ENCODE results near the gene CRYBB3.

Gene CRYBB3

DNA sequence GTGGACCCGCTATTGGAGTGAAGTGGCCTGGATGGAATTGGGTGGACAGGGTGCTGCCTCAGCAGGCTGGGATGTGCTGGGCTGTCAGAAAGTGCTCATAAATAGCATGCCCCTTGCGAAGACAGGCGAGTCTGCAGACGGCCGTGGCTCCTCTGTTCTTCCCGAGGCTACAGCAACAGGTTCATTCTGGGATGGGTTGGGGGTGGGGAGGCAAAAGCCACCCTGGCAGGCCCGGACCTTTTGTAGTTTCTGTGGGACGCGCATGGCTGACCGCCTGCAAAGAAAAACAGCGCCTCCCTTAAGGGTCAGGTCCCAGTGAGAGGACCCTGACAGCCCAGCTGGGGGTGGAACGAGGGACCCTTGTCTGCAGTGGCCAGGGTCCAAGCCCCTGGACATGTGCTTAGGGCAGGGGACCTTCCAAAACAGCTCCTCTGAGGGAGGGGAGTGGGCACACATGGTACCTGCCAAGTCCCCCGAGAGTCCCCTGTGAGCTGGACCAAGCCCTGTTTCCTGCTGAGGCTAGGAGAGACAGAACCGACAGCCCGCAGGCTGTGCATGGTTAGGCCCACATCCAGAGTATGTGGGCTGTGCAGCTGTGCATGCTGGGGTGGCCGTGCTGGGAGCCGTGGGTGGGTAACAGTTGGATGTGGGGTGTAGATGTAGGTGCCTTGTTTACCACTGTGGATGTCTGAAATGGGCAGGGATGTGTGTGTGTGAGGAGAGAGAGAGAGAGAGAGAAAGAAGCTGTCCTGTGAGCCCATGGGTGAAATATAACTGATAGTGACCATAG lies at the start of gene CRYBB3:
Gene CRYBB3, plus strand, starts transcription at position 128 of the 790 bp plus-strand sequence. CDS start 1,539 bp downstream, outside the sequence.
- no peak for DNase-seq

DNA sequence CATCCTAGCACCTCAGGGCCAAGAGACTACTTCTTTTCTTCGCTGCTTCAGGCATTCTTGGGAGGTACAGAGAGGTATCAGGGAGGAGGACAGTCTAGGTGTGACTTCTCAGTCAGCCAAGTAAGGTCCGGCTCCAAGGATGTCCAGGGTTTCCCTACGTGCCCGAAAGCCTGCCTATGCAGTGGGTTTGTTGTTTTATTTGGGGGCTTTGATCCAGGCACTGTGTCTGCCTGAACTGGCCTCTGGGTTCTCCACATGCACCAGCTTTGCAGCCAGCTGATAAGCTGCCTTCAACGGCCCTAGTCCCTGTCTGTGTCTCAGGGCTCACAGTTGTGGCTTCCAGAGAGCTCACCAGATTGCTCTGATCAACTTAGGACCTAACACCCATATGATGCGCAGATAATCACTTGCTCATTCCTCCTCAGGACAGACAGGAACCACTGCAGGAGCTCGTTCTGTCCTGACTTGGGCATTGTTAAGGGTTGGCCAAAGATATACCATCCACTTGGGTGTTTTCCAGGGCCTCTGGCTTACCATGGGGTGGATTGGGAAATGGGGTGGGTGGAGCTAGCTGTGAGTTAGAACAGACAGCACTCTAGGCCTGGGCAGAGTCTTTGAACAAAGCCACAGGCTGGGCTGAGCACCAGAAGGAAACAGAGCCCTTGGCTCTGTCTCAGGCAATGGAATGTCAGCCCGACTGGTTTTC lies 45.5 kb upstream of the CRYBB3 start:
- no peak for DNase-seq

DNA sequence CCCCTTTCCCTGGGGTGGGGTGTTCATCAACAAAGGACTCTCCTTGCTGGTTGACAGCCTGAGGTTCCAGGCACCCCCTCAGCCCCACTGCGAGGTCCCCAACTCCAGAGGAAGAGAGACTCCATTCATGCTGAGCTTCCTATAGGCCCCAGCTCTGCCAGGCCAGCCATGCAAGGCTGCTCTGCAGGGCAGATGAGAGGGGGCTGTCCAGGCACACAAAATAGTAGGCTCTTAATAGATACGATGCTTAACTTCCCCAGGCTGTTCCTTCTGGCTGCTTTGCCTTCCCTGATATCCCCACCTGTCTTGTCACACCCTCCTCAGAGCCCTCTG lies 45.0 kb upstream of the CRYBB3 start:
- DNase-seq: no peak

DNA sequence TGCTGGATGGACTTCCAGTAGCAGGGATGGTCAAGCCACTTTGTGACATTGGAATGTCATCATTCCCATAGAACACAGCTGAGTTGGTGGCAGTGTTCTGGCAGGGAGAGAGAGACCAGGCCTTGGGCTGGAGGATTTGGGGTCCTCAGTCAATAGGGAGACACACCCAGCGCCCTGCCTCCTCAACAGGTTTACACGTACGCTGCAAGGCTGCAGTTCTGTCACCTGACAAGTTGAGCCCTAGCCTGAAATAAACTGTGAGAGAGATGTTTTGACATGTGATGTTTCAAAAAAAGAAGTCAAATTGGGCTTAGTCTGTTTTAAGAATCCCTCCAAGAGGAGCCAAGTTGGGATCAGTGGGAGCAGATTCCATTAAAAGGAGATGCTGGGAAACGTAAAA lies 42.9 kb upstream of the CRYBB3 start:
- no peak for DNase-seq

DNA sequence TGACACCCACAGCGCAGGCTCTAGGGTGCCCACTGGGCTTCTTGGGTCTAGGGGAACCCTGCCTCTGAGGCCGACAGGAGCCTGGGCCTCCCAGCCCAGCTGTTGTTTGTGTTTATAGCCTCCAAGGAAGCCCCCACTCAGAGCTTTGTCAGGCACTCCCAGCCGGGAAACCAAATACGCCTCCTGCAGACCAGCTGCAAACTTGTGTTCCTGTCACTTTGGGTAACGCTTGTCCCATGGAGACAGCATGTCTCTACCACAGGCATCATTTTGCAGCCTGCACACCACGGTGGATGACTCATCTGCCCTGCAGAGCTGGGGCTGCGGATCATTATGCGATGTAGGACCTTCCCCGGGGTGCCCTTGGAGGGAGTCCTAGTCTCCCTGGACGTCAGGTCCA lies 40.6 kb upstream of the CRYBB3 start:
- no peak for DNase-seq

DNA sequence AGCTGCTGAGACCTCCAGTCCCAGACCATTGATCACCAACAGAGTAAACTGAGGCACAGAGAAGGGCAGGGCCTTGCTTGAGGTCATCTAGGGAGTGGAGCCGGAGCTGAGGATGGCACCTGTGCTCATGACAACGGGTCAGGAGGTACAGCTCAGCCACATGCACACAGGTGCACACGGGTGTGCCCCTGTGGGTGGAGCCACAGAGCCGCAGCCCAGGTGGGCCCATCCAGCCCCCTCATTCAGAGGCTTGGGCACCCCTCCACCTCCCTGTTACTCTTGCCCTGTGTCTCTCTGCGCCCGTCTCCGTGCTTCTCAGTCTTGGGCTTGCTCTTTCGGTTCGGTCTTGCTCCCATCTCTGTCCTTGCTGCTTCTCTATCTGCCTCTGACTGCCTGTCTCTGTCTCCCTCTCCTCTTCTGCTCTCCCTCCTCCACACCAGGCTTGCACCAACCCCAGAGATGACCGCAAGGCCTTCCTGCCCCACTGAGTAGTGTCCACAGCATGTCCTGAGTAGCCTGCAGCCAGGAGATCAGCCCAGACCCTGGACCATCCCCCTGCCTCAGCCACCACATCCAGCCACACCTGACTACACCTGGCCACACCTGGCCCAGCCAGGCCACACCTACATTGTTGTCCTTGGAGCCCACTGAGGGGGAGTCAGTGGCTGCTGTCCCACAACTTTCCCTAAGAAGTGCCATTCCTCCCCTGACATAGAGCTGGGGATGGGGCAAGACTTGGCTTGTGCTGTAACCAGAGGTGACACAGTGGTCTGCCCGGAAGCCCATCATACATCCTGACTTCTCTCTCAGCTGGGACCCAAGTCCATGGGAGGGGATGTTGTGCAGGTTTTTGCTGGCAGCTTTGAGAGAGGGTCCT lies 39.3 kb upstream of the CRYBB3 start:
- no peak for DNase-seq

DNA sequence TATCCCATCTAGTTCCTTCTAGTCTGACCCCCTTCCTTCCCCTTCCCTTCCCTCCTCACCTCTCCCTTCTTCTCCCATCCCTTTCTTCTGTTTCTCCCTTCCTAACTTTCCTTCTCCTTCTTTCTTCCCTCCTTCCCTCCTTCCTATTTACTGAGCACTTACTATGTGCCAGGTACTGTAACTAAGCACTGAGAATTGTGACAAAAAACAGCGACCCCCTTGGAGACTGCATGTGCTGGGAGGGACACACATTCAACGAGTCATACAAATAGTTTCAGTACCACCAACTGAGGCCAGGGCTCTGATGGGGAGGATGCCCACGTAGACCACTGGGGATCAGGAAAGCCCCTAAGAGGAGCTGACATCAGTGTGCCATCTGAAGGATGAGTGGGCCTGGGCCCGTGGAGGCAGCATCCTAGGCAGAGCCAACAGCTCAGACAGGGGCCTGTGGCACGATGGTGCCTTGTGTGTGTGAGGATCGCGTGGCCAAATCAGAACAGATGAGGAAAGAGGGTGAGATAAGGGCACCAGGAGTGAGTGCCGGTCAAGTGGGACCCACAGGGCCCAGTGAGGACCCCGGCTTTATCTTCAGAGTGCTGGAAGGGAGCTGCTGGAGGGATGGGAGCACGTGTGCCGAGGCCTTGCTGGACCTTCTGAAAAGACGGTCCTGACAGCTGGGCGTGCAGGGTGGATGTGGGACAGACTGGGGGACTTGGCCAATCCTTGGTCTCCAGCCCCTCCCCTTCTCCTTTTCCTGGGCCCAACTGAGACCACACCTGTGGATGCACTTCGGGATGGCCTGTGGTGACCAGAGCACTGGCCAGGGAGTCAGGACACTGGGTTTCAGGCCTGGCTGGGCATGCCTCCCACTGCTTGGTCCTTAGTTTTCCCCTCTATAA lies 38.4 kb upstream of the CRYBB3 start:
- DNase-seq: peak; percentile 25 to 29

DNA sequence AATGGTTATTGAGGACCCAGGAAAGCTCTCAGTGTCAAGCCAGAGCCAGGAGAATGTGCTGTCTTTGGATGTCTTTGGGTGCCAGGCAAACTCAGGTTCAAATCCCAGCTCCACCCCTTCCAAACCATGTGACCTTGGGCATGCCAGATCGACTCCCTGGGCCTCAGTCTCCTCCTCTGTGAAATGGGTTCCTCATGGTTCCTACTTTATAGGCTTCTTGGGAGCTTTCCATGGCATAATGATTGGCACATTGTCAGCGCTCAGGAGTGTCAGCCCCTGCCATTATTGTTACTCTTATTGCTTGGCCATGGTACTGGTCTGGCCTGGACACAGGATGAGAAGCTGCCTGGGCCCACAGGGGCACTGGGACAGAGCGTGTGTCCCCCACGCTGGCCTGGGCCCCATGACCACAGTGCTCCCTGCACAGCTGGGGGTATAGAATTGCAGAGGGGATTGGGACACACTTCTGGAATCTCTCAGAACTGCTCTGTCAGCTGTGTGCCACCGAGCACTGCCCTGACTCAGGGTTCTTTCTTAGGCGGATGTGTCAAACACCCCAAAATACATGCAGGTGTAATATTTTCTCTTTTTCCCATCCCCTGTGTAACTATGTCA lies 37.6 kb upstream of the CRYBB3 start:
- no peak for DNase-seq

DNA sequence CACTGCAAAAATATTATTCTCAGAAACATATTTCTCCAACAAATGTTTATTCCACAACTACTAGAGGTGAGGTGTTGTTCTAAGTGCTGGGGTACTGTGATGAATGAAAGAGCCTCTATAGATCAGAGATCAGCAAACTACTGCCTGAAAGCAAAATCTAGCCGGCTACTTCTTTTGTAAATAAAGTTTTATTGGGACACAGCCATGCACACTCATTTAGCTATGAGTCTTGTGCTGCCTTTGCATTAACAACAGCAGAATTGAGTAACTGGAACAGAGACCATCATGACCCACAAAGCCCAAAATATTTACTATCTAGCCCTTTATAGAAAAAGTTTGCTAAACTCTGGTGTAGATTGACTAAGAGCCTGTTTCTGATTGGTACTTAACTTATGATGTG lies 37.1 kb upstream of the CRYBB3 start:
- no peak for DNase-seq

DNA sequence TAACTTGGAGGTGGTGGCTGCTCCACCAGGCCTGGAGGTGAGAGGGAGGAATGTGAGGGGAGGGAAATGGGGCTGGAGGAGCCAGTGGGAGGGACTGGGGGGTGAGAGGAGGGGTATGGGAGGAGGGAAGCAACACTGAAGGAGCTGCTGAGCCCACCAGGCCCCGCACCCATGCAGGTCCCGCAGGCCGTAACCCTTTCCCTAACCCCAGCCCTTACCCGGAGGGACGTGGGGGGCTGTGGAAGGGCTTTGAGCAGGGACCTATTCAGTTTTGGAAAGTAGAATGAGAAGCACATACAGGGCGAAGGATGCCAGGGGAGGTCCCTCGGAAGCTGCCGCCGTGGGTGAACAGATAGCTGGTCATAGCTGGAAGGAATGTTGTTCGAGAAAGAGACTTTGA lies 33.9 kb upstream of the CRYBB3 start:
- DNase-seq: no peak

DNA sequence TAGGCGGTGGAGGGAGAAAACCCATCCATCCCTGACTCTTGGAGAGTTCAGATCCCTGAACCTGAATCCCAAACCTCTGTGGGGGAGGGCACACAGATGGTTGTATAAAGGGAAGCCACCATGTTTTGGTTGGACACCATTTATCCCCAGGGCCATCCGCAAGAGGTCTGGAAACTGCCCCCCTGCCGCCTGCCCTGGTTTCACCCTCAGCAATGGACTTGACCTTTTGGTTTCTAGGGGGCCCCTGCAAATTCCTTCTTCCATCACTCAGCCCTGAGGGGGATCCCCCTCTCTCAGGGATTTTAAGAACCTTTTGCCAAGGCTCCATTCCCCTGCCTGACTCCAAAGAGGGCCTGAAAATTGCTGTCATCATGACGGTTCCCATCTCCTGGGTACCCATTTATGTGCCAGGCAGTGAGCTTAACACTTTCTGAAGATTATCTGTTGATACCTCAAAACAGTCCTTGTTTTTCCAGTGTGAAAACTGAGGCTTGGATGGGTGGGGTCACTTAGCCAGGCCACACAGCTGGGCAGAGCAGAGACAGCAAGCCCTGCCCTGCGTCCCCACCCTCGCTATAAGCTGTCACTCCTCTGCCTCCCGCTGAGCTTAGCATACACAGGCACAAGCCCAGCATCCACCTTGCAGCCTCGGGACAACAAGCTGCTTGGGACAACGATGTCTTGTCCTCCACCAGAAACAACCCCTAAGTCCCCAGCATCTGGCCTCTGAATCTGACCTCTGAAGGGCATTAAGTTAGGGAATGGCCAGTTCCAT lies 33.2 kb upstream of the CRYBB3 start:
- DNase-seq: no peak

DNA sequence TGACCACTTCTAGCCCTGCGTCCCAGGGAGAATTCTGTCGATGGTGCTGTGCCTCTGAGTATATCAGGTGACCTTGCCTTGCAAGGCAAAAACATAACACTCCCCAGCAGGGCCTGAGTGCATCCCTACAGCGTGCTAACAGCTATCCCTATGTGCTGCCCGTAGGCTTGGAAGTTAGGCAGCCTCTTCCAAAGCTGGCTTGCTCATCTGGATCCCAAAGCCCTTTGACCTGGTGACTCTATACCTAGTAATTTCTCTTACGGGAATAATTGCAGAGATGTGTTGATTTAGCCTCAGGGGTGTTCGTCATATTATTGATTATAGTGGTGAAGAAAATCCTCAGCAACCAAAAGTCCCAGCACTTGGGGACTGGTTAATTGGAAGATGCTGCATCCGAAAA lies 32.6 kb upstream of the CRYBB3 start:
- no peak for DNase-seq

DNA sequence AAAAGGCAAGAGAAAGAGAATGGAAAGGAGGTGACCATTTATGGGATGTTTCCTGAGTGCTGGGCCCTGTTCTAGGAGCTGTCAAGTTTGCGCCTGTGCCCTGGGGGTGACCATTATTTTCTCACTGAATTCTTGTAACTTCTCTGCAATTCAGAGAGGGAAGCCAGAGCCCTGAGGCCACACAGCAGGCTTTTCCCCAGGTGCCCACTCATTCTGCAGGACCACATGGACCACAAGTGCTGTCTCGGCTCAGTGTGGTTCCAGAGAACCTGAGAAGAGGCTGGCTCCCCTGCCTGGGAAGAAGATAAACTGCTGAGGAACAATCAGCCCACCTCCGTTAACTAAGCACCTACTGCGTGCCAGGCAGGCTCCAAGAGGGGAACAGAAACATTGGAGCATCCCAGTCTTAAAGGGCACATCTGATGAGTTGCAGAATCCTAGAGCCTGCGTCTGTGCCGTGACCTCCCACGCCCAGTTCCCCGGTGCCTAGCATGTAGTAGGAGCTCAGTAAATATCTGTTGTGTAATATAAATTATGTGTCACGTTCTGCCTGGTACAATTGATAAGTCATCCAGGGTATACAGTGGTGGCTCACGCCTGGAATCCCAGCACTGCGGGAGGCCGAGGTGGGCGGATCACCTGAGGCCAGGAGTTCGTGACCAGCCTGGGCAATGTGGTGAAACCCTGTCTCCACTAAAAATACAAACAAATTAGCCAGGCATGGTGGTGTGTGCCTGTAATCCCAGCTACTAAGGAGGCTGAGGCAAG lies 31.6 kb upstream of the CRYBB3 start:
- DNase-seq: no peak

DNA sequence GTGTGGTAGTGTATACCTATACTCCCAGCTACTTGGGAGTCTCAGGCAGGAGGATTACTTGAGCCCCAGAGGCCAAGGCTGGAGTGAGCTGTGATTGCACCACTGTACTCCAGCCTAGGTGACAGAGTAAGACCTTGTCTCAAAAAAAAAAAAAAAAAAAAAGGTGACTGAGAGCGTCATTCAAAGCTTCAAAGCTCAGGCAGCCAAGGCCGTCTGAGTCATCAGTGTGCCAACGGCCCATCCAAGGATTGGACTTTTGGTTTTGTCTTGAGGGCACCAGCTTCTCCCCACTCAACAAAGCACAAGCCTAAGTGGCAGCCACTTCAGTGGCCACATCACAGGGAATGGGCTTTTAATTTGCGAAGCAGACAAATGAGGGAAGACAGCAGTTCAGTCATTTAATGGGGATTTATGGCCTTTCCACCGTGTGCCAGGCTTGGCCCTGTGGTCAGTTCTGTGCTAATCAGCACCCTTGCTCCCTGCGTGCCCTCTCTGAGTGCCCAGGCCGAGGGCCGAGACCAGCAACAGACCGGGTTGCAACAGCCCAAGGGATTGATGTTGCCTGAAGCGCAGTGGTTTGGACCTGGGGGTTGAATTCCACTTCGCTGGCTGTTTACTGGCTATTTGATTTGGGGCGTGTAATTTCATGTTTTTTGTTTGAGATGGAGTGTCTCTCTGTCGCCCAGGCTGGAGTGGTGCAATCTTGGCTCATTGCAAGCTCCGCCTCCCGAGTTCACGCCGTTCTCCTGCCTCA lies 30.2 kb upstream of the CRYBB3 start:
- DNase-seq: no peak

DNA sequence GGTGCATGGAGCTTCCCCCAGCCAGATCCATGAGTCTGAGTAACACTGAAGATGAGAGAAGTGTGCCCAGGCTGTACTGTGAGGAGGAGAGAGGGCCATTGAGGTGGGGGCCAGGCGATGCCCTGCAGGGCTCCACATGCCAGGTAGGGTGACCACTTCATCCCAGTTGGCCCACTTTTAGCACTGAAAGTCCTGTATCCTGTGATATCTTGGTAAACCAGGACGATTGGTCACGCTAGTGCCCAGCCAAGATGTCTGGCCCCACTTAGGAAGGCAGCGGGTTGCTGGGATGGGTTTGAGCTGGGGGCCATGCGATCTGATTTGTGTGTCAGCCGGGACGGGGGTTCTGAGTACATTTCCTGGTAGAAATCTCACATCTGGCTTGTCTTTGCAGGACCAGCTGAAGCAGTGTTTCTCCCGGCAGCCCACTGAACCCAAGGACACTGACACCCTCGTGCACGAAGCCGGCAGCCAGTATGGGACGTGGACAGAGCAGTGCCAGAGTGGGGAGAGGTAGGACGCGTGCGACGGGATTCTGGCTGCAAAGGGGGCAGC lies 29.2 kb upstream of the CRYBB3 start:
- no peak for DNase-seq

DNA sequence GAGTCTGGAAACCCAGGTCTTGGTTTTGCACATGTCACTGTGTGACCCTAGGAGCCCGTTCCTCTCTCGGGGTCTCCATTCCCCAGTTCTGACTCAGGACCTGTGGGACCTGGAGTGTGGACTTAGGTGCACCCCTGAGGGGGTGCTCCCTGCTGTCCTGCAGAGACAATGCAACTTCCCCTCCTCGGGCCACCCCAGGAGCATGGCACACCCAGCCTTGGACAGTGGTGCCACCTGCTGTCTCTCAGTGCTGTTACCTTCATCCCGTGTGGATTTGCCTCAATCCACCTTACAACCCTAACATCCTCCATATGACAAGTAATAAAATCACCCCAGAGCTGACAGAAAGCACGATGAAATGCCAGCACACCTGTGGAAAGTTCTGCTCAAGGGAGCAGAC lies 27.5 kb upstream of the CRYBB3 start:
- DNase-seq: peak; percentile 41 to 60

DNA sequence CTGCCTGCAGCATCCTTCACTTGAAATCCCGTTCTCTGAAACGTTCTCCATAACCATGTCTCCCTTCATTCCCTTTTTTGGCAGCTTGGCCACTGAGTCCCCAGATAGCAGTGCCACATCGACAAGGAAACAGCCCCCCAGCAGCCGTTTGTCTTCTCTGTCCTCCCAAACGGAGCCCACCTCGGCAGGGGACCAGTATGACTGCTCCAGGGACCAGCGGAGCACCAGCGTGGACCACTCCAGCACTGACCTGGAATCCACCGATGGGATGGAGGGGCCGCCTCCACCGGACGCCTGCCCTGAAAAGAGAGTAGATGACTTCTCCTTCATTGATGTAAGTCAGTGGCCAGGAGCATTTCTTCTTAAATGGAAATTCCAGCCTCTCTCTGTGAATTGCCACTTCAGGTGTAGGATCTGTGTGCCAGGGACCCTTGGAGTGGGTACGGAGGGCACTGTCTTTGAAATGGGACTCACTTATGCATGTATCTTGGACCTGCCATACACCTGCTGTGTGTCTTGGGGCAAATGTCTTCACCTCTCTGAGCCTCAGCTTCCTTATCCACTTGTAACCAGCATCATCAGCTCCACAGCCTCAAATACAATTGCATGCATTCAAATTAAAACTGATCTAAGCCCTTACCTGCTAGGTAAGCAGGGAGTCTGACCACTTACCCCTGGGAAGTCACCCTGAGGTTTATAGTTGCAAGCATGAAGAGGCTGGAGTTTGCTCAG lies 25.3 kb upstream of the CRYBB3 start:
- no peak for DNase-seq

DNA sequence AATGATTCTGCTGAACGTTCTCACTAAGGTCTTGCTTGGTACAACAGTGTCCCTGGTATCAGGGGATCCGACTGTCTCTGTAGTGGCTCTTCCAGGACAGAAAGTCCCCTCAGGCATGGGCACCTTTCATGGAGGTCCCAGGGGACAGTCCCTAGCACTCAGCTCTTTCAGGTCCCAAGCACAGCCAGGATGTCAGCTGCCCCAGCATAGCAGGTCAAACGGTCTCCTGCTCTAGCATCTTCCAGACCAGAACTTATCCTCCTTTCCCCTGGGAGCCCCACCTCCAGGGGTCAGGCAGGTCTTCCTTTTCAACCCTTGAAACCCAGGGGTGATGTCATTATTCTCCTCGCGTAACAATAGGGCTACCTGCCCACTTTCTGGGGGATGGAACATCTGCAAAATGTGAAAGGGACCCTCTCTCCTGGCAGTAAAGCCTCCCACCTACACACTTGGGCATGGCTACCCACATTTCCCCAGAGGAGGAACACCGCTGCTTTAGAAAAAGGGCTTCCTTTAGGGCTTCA lies 24.7 kb upstream of the CRYBB3 start:
- DNase-seq: no peak

Data from activated T-cell treated with anti-CD3 and anti-CD28 coated beads, Interleukin-2, amount 50 U/mL, for 48 hours (primary cell).